OCI-LY3 (cell line): ENCODE data around the gene TMED8.
"Not testable (repeated sequence)": the region's sequence is repeated elsewhere in the genome, so short reads cannot be mapped to it uniquely, and the experiment has no call there.

ENCODE experiments used
- H2AFZ ChIP-seq: fragments of 200-600, 300-600 bp; shearing (Covaris generic); 2 replicates; pipeline ENCODE4 v1.6.0; 2014; ENCODE audit warnings: antibody characterized with exemption, low read depth, low read length
- H3K27ac ChIP-seq: fragments of 200-600, 300-600 bp; sonication (generic); 2 replicates; pipeline ENCODE4 v1.5.1; 2014; ENCODE audit warnings: mild to moderate bottlenecking, low read length, moderate library complexity, mixed read lengths
- H3K27me3 ChIP-seq: fragments of 200-600, 300-600 bp; sonication (generic); 2 replicates; pipeline ENCODE4 v1.6.1; 2014; ENCODE audit warnings: low read depth, low read length, mixed read lengths
- H3K36me3 ChIP-seq: fragments of 200-600, 300-600 bp; sonication (generic); replicated peaks from 2 replicates; pipeline ENCODE3; 2014; ENCODE audit warnings: low read depth, low read length, mixed read lengths
- H3K4me1 ChIP-seq: fragments of 300-600, 200-600 bp; sonication (generic); 2 replicates; pipeline ENCODE4 v1.6.1; 2014; ENCODE audit warnings: low read length, mixed read lengths
- H3K4me2 ChIP-seq: fragments of 200-600, 300-600 bp; sonication (generic); 2 replicates; pipeline ENCODE4 v1.6.1; 2014; ENCODE audit warnings: low read length, mixed read lengths
- H3K4me3 ChIP-seq: fragments of 300-600, 200-600 bp; sonication (generic); 2 replicates; pipeline ENCODE4 v1.5.1; 2014; ENCODE audit warnings: antibody characterized with exemption, mild to moderate bottlenecking, low read length, moderate library complexity
- H3K79me2 ChIP-seq: fragments of 300-600, 200-600 bp; shearing (Covaris generic); 2 replicates; pipeline ENCODE4 v1.6.1; 2014; ENCODE audit warnings: mild to moderate bottlenecking, low read length, mixed read lengths
- H3K9ac ChIP-seq: fragments of 300-600, 200-600 bp; shearing (Covaris generic); 2 replicates; pipeline ENCODE4 v1.6.0; 2014; ENCODE audit warnings: mild to moderate bottlenecking, low read length, moderate library complexity
- H3K9me3 ChIP-seq: fragments of 200-600, 300-600 bp; shearing (Covaris generic); 2 replicates; pipeline ENCODE4 v1.6.1; 2014; ENCODE audit warnings: low read length, mixed read lengths; ENCODE audit not compliant: insufficient read depth
- H4K20me1 ChIP-seq: fragments of 200-600, 300-600 bp; sonication (generic); 2 replicates; pipeline ENCODE4 v1.6.1; 2016; ENCODE audit warnings: low read length, mixed read lengths; ENCODE audit not compliant: insufficient read depth
- EZH2phosphoT487 ChIP-seq: fragments of 200-600 bp; shearing (Covaris generic); IDR thresholded peaks from 2 replicates; pipeline ENCODE4 v1.6.1; 2018; ENCODE audit warnings: antibody characterized with exemption, mixed run types, low read depth
- TF ChIP-seq, protein P1 (sequence below): fragments of 200-600, 300-600 bp; sonication (generic); IDR thresholded peaks from 2 replicates; pipeline ENCODE4 v1.5.1; 2014; ENCODE audit warnings: antibody characterized with exemption, low read length, low read depth

The TMED8 gene

DNA sequence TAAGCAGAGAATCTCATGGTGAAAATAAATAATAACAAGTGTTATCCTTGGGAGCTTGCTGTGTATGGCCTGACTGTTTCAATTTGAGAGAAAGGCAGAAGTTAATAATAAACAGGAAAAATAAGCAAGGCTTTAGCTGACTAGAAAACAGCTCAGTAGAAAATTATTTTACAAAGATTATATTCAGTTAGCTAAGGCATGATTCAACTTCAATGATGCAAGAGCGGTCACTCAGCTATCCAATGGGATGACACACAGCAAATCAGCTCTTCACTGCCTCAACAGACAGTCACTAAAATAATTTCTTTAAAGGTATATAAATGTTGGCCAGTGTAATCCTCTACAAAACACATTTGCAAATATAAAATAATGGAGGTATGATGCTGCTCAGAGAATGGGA lies 37.5 kb downstream of the TMED8 start:
- H3K27me3 ChIP-seq = no peaks in the 10 kb centered on the region
- H3K27ac ChIP-seq = no peak overlapping the region
- H4K20me1 ChIP-seq = no peaks in the 10 kb centered on the region
- H3K36me3 ChIP-seq = peaks cover 24% of the 10 kb centered on the region
- no peaks in the 10 kb centered on the region for H3K9me3 ChIP-seq
- H3K4me3 ChIP-seq = no peak overlapping the region
- no peak overlapping the region for H2AFZ ChIP-seq
- no peaks in the 10 kb centered on the region for H3K4me1 ChIP-seq
- no peak overlapping the region for H3K4me2 ChIP-seq
- TF ChIP-seq EZH2phosphoT487 = no peak
- TF ChIP-seq, protein P1, sequence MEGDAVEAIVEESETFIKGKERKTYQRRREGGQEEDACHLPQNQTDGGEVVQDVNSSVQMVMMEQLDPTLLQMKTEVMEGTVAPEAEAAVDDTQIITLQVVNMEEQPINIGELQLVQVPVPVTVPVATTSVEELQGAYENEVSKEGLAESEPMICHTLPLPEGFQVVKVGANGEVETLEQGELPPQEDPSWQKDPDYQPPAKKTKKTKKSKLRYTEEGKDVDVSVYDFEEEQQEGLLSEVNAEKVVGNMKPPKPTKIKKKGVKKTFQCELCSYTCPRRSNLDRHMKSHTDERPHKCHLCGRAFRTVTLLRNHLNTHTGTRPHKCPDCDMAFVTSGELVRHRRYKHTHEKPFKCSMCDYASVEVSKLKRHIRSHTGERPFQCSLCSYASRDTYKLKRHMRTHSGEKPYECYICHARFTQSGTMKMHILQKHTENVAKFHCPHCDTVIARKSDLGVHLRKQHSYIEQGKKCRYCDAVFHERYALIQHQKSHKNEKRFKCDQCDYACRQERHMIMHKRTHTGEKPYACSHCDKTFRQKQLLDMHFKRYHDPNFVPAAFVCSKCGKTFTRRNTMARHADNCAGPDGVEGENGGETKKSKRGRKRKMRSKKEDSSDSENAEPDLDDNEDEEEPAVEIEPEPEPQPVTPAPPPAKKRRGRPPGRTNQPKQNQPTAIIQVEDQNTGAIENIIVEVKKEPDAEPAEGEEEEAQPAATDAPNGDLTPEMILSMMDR = no peak
- H3K79me2 ChIP-seq = no peaks in the 10 kb centered on the region
- H3K9ac ChIP-seq = no peak overlapping the region

DNA sequence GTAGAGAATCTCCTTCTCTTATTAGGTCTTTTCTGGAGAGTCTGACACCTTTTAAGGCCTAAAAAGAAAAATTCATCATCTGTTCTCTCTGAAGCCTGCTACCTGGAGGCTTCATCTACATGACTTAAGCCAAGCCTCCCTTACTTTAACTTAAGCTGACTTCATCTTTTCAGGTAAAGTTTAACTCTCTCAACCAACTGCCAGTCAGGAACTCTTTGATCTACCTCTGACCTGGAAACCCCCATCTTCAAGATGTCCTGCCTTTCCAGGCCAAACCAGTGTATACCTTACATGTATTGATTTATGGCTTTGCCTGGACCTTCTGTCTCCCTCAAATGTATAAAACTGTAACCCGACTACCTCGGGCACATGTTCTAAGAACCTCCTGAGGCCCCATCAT lies 38.6 kb downstream of the TMED8 start:
- no peak overlapping the region for H3K9ac ChIP-seq
- H3K9me3 ChIP-seq = no peaks in the 10 kb centered on the region
- no peak for TF ChIP-seq EZH2phosphoT487
- TF ChIP-seq, protein P1 = no peak
- no peak overlapping the region for H3K4me3 ChIP-seq
- no peaks in the 10 kb centered on the region for H3K4me1 ChIP-seq
- H3K79me2 ChIP-seq = no peaks in the 10 kb centered on the region
- no peaks in the 10 kb centered on the region for H4K20me1 ChIP-seq
- H3K4me2 ChIP-seq = no peak overlapping the region
- H3K27ac ChIP-seq = no peak overlapping the region
- H3K36me3 ChIP-seq = peaks cover 22% of the 10 kb centered on the region
- no peaks in the 10 kb centered on the region for H3K27me3 ChIP-seq
- H2AFZ ChIP-seq = no peak overlapping the region

DNA sequence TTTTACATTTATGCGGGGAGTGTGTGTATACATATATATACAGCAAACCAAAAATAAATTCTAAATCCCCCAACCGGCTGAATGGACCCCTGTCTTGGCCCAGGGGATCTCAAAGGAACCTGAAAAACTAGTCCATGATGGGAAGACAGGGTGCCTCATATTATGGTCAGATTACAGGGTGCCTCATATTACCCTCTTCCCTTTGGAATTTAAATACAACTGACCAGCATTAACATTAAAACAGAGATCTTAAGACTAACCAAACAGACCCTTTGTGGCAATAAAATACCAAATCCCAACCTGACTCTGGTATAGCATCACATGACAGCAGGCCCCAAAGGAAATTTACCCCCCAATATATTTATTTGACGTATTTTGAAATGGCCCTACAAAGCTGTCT lies 39.0 kb downstream of the TMED8 start:
- Histone ChIP-seq H3K4me1 (no peaks in the 10 kb centered on the region), H2AFZ (no peak overlapping the region), H3K27me3 (no peaks in the 10 kb centered on the region), H4K20me1 (no peaks in the 10 kb centered on the region), H3K27ac (no peak overlapping the region), H3K9ac (no peak overlapping the region), H3K79me2 (no peaks in the 10 kb centered on the region), H3K9me3 (no peaks in the 10 kb centered on the region), H3K36me3 (peaks cover 20% of the 10 kb centered on the region), H3K4me2 (no peak overlapping the region), H3K4me3 (no peak overlapping the region)
- TF ChIP-seq, protein P1 = no peak
- no peak for TF ChIP-seq EZH2phosphoT487

DNA sequence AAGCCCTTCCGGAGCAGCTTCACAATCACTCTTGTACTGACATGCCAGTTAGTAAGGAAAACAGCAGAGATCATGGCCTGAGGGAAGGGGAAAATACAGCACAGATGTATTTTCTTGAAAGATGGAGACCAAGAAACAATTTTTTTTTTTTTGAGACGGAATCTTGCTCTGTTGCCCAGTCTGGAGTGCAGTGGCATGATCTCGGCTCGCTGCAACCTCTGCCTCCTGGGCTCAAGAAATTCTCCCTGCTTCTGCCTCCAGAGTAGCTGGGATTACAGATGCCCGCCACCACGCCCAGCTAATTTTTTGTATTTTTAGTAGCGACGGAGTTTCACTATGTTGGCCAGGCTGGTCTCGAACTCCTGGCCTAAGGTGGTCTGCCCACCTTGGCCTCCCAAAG lies 39.6 kb downstream of the TMED8 start:
- not testable (repeated sequence) for H3K27ac ChIP-seq, H3K27me3 ChIP-seq, H3K4me1 ChIP-seq, H2AFZ ChIP-seq, H3K9me3 ChIP-seq, H3K9ac ChIP-seq, H4K20me1 ChIP-seq, H3K4me2 ChIP-seq, H3K79me2 ChIP-seq, H3K4me3 ChIP-seq
- H3K36me3 ChIP-seq = peaks cover 19% of the 10 kb centered on the region

DNA sequence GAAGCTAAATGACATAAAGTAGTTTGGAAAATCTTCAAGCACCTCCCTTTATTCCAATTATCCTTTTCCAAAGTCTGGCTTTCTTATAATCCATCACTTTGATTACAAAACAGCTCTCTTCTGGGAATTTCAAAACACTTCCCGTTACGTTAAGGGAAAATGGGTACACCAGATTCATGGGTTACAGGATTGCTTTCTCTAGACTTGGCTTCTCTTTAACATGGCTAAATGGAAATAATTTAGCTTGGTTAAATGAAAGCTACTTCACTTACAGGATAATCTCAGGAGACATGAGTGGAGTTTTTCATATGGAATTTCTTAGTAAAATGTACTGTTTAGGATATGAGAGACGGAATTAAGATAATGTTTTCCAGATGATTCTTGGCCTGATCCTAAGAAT lies 41.3 kb downstream of the TMED8 start:
- Histone ChIP-seq H3K36me3 (peaks cover 11% of the 10 kb centered on the region), H3K4me3 (no peak overlapping the region), H3K4me1 (no peaks in the 10 kb centered on the region), H3K4me2 (no peak overlapping the region), H2AFZ (no peak overlapping the region), H3K27ac (no peak overlapping the region), H3K9me3 (no peaks in the 10 kb centered on the region), H4K20me1 (no peaks in the 10 kb centered on the region), H3K79me2 (no peaks in the 10 kb centered on the region), H3K27me3 (no peaks in the 10 kb centered on the region), H3K9ac (no peak overlapping the region)
- no peak for TF ChIP-seq EZH2phosphoT487
- TF ChIP-seq, protein P1 = no peak
